OCI-LY7 (cell line): ENCODE results near the gene STEAP1. TPM values are rescaled to one million over a fixed set of nuclear protein-coding genes. Genes with fewer than 3 reads are reported as not detected.
"Not testable (repeated sequence)": the region's sequence is repeated elsewhere in the genome, so short reads cannot be mapped to it uniquely, and the experiment has no call there.

Experiments used
- BruUV-seq: library from RNA; stranded (reverse); fragments of 400-500 nt; replicated peaks from 2 replicates; lab custom pipeline; 2021; lab: Mats Ljungman, UMichigan
- CTCF ChIA-PET: fragments of 300-600 bp; sonication (Branson Sonifier 250); formaldehyde crosslinking; loops from one replicate; lab custom pipeline; 2022; ENCODE audit warnings: antibody characterized with exemption; ENCODE audit not compliant: unreplicated experiment; lab: Charles Lee
- POLR2A ChIA-PET: fragments of 300-600 bp; sonication (Branson Sonifier 250); formaldehyde crosslinking; loops from one replicate; lab custom pipeline; 2022; ENCODE audit warnings: antibody characterized with exemption; lab: Charles Lee
- DNase-seq: peaks from one replicate; pipeline ENCODE4 v3.0.0-alpha.2; 2015; ENCODE audit warnings: low spot score
- H2AFZ ChIP-seq: fragments of 200-600 bp; sonication (generic), shearing (Covaris generic); 2 replicates; pipeline ENCODE4 v1.6.1; 2014; ENCODE audit warnings: mild to moderate bottlenecking, antibody characterized with exemption, low read length, moderate library complexity
- H3K27ac ChIP-seq: fragments of 200-600 bp; sonication (generic); 2 replicates; pipeline ENCODE4 v1.5.1; 2014; ENCODE audit warnings: mixed run types, low read depth, mild to moderate bottlenecking, moderate library complexity, low read length, inconsistent platforms; ENCODE audit not compliant: poor library complexity, severe bottlenecking
- H3K36me3 ChIP-seq: fragments of 200-600 bp; sonication (generic); 2 replicates; pipeline ENCODE4 v1.6.1; 2014; ENCODE audit warnings: mild to moderate bottlenecking, antibody characterized with exemption, low read length, moderate library complexity, mixed read lengths; ENCODE audit not compliant: insufficient read depth
- H3K4me1 ChIP-seq: fragments of 200-600 bp; sonication (generic); 2 replicates; pipeline ENCODE4 v1.5.1; 2014; ENCODE audit warnings: mild to moderate bottlenecking, low read length; ENCODE audit not compliant: insufficient read depth, poor library complexity, severe bottlenecking
- H3K4me2 ChIP-seq: fragments of 200-600 bp; sonication (generic); 2 replicates; pipeline ENCODE4 v1.6.1; 2014; ENCODE audit warnings: mild to moderate bottlenecking, low read length
- H3K4me3 ChIP-seq: fragments of 200-600 bp; sonication (generic); 2 replicates; pipeline ENCODE4 v1.5.1; 2014; ENCODE audit warnings: mild to moderate bottlenecking, low read depth, low read length; ENCODE audit not compliant: poor library complexity, severe bottlenecking
- H3K79me2 ChIP-seq: fragments of 200-600 bp; sonication (generic); 2 replicates; pipeline ENCODE4 v1.6.1; 2016; ENCODE audit warnings: low read depth, mild to moderate bottlenecking, low read length, moderate library complexity, mixed read lengths; ENCODE audit not compliant: insufficient read depth
- H3K9me2 ChIP-seq: fragments of 200-600 bp; sonication (generic); 2 replicates; pipeline ENCODE4 v1.6.1; 2016; ENCODE audit warnings: mild to moderate bottlenecking, low read length, mixed read lengths; ENCODE audit not compliant: insufficient read depth
- H3K9me3 ChIP-seq: fragments of 200-600 bp; sonication (generic); 2 replicates; pipeline ENCODE4 v1.6.1; 2014; ENCODE audit warnings: mild to moderate bottlenecking, mixed run types, low read length, mixed read lengths
- H4K20me1 ChIP-seq: fragments of 200-600 bp; sonication (generic); 2 replicates; pipeline ENCODE4 v1.6.1; 2014; ENCODE audit warnings: mild to moderate bottlenecking, antibody characterized with exemption, low read length, moderate library complexity, mixed read lengths; ENCODE audit not compliant: insufficient read depth
- EZH2phosphoT487 ChIP-seq: fragments of 200-600 bp; sonication (generic); IDR thresholded peaks from 2 replicates; pipeline ENCODE4 v1.6.1; 2018; ENCODE audit warnings: low read depth, borderline replicate concordance, mild to moderate bottlenecking, mixed run types, antibody characterized with exemption, low read length, moderate library complexity, mixed read lengths
- intact Hi-C: fragments of 100-400 bp; cut with micrococcal nuclease; formaldehyde crosslinking; loops from one replicate; pipeline ENCODE4 v1.10.0; 2022; ENCODE audit not compliant: unreplicated experiment
- total RNA-seq, 2 experiments: library from RNA; depleted of rRNA in 1 of 2; stranded (reverse); fragments of >200 nt in 1 of 2; shearing (Covaris generic) in 1 of 2; gene quantifications; 2 replicates each; pipeline ENCODE4 v1.2.3, GENCODE V29; 2014 to 2022
- TF ChIP-seq, protein P1 (sequence below): fragments of 200-600 bp; sonication (generic); conservative IDR thresholded peaks from 2 replicates; pipeline ENCODE4 v1.5.1; 2014; ENCODE audit warnings: mild to moderate bottlenecking, antibody characterized with exemption, low read length, moderate library complexity, mixed read lengths

Gene STEAP1
- total RNA-seq, 2 experiments from 2014 or later, result not detected

- no peaks in the 10 kb centered on the region for H4K20me1 ChIP-seq
- no TSS peak for BruUV-seq
- DNase-seq, result no peak
- no peaks in the 10 kb centered on the region for H3K9me2 ChIP-seq
- H3K9me3 ChIP-seq, result no peaks in the 10 kb centered on the region
- TF ChIP-seq, protein P1, sequence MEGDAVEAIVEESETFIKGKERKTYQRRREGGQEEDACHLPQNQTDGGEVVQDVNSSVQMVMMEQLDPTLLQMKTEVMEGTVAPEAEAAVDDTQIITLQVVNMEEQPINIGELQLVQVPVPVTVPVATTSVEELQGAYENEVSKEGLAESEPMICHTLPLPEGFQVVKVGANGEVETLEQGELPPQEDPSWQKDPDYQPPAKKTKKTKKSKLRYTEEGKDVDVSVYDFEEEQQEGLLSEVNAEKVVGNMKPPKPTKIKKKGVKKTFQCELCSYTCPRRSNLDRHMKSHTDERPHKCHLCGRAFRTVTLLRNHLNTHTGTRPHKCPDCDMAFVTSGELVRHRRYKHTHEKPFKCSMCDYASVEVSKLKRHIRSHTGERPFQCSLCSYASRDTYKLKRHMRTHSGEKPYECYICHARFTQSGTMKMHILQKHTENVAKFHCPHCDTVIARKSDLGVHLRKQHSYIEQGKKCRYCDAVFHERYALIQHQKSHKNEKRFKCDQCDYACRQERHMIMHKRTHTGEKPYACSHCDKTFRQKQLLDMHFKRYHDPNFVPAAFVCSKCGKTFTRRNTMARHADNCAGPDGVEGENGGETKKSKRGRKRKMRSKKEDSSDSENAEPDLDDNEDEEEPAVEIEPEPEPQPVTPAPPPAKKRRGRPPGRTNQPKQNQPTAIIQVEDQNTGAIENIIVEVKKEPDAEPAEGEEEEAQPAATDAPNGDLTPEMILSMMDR, result no peak
- H3K79me2 ChIP-seq, result no peaks in the 10 kb centered on the region
- no peaks in the 10 kb centered on the region for H3K36me3 ChIP-seq
- no peak overlapping the region for H2AFZ ChIP-seq
- no peak overlapping the region for H3K27ac ChIP-seq
- CTCF ChIA-PET, result no interaction called here
- H3K4me1 ChIP-seq, result no peaks in the 10 kb centered on the region
- no peak overlapping the region for H3K4me3 ChIP-seq
- POLR2A ChIA-PET, result no interaction called here
- intact Hi-C loops, result no loop called here
- H3K4me2 ChIP-seq, result no peak overlapping the region
Measured at GRCh38 chr7:90180649-90181048, 26.4 kb downstream of the STEAP1 start.

DNA sequence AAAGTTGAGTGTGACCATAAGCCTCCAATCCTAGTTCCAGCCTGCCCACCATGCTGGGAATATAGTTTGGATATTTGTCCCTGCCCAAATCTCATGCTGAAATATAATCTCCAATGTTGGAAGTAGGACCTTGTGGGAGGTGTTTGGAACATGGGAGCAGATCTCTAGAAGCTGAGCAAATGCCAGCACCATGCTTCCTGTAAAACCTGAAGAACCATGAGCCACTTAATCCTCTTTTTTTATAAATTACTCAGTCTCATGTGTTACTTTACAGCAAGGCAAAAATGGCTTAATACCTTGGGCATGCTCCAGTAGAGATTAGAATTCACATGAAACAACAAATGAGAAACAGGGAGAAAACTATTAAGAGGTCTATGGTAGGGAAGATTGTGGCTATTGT, 27.2 kb downstream of the STEAP1 start:
- ChIA-PET CTCF (no interaction called here), POLR2A (no interaction called here)
- Histone ChIP-seq H2AFZ (no peak overlapping the region), H3K4me2 (no peak overlapping the region), H3K9me2 (no peaks in the 10 kb centered on the region), H3K4me1 (no peaks in the 10 kb centered on the region), H3K36me3 (no peaks in the 10 kb centered on the region), H3K9me3 (no peaks in the 10 kb centered on the region), H4K20me1 (no peaks in the 10 kb centered on the region), H3K27ac (no peak overlapping the region), H3K4me3 (no peak overlapping the region), H3K79me2 (no peaks in the 10 kb centered on the region)
- TF ChIP-seq, protein P1, result no peak
- TF ChIP-seq EZH2phosphoT487, result no peak
- BruUV-seq, result no TSS peak
- no peak for DNase-seq
- intact Hi-C loops, result no loop called here

- H3K36me3 ChIP-seq, intact Hi-C loops, DNase-seq, H3K4me2 ChIP-seq, CTCF ChIA-PET, H3K9me2 ChIP-seq, H4K20me1 ChIP-seq, POLR2A ChIA-PET, H2AFZ ChIP-seq, H3K4me3 ChIP-seq, H3K79me2 ChIP-seq, H3K27ac ChIP-seq, H3K9me3 ChIP-seq, BruUV-seq, H3K4me1 ChIP-seq: not testable (repeated sequence)
Measured at GRCh38 chr7:90186290-90186689, 32.0 kb downstream of the STEAP1 start.
